SH-SY5Y (cell line): Measurements from ENCODE around the gene GPATCH8.

Source experiments
- GATA2 ChIP-seq: IDR thresholded peaks from 2 replicates; pipeline ENCODE4 v1.6.1; 2011; ENCODE audit warnings: mild to moderate bottlenecking, low read depth, low read length
- GATA3 ChIP-seq: IDR thresholded peaks from 2 replicates; pipeline ENCODE4 v1.6.1; 2011; ENCODE audit warnings: low read depth, mild to moderate bottlenecking, low read length, moderate library complexity

The GPATCH8 gene

GRCh38 chr17:44351961-44352827 is 151.0 kb downstream of the GPATCH8 start:
- TF ChIP-seq GATA2 (no peak), GATA3 (no peak)

DNA sequence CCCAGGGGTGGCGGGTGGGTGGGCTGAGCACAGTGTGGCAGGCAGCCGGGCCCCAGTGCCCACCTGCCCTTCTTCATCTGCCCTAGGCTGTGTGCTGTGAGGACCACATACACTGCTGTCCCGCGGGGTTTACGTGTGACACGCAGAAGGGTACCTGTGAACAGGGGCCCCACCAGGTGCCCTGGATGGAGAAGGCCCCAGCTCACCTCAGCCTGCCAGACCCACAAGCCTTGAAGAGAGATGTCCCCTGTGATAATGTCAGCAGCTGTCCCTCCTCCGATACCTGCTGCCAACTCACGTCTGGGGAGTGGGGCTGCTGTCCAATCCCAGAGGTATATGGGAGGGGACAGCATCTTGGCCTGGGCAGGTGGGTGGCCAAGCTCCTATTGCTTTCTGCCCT is 151.7 kb downstream of the GPATCH8 start:
- TF ChIP-seq GATA3: no peak
- no peak for TF ChIP-seq GATA2

DNA sequence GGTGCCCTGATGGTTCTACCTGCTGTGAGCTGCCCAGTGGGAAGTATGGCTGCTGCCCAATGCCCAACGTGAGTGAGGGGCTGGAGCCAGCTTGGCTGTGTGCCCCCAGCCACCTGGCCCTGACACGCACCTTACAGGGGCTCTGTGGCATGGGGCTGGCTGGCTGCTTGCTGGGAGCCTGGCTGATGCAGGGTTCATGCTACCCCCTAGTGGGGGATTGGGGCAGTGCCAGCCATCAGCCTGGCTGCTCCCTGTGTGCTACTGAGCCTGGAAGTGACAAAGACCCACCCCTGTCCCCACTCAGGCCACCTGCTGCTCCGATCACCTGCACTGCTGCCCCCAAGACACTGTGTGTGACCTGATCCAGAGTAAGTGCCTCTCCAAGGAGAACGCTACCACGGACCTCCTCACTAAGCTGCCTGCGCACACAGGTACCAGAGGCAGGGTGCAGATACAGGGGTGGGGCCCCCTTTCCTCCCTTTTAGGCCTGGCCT is 152.4 kb downstream of the GPATCH8 start:
- no peak for TF ChIP-seq GATA2
- TF ChIP-seq GATA3: no peak

DNA sequence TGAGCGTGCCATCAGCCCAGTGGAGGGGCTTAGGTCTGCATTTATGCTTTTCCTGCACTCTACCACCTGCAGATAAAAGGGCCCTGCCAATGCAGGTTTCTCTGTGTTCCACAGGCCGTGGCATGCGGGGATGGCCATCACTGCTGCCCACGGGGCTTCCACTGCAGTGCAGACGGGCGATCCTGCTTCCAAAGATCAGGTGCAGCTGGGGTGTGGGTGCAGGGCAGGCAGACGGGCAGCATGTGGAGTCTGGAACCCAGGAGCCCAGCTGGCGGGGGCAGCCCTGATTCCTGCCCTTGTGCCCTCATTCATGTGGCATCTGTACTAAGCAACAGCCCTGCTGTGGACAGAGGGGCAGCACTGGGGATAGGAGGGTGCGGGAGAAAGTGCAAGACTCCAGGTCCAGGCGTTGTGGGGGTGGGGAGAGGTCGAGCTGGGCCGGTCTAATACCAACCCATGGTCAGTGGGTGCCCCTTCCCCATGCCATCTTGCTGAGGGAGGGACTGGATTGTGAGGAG is 153.6 kb downstream of the GPATCH8 start:
- TF ChIP-seq GATA3 (no peak), GATA2 (no peak)

DNA sequence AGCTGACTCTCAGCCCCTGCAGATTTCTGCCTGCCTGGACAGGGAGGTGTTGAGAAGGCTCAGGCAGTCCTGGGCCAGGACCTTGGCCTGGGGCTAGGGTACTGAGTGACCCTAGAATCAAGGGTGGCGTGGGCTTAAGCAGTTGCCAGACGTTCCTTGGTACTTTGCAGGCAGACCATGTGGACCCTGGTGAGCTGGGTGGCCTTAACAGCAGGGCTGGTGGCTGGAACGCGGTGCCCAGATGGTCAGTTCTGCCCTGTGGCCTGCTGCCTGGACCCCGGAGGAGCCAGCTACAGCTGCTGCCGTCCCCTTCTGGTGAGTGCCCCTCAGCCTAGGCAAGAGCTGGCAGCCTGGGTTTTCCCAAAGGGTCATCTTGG is 154.2 kb downstream of the GPATCH8 start:
- TF ChIP-seq GATA3 (no peak), GATA2 (no peak)

GRCh38 chr17:44348234-44348987 is 154.8 kb downstream of the GPATCH8 start:
- no peak for TF ChIP-seq GATA3
- TF ChIP-seq GATA2: no peak
